Neuron (in vitro differentiated cells): ENCODE results near the gene HK1.

Experiments used
- H2AFZ ChIP-seq: one replicate; pipeline ENCODE4 v1.6.1; 2013; ENCODE audit warnings: low read depth, mild to moderate bottlenecking, inconsistent platforms, low read length, moderate library complexity
- H3K27me3 ChIP-seq: one replicate; pipeline ENCODE4 v1.6.1; 2013; ENCODE audit warnings: low read length; ENCODE audit not compliant: insufficient read depth
- H3K36me3 ChIP-seq: one replicate; pipeline ENCODE4 v1.6.1; 2013; ENCODE audit warnings: low read length; ENCODE audit not compliant: insufficient read depth
- H3K4me1 ChIP-seq: one replicate; pipeline ENCODE4 v1.6.1; 2013; ENCODE audit warnings: low read length; ENCODE audit not compliant: insufficient read depth
- H3K4me3 ChIP-seq: 2 replicates; pipeline ENCODE4 v1.5.1; 2013; ENCODE audit warnings: mild to moderate bottlenecking, low read length, moderate library complexity
- H3K9me3 ChIP-seq: one replicate; pipeline ENCODE4 v1.6.1; 2013; ENCODE audit warnings: low read length

The HK1 gene

GRCh38 chr10:69338547-69339450 lies 60.5 kb downstream of the HK1 start:
- Histone ChIP-seq H3K27me3 (no peaks in the 10 kb centered on the region), H3K9me3 (no peaks in the 10 kb centered on the region), H3K4me3 (no peak overlapping the region), H3K36me3 (no peaks in the 10 kb centered on the region), H3K4me1 (peaks cover 28% of the 10 kb centered on the region), H2AFZ (no peak overlapping the region)

- no peaks in the 10 kb centered on the region for H3K9me3 ChIP-seq
- no peak overlapping the region for H2AFZ ChIP-seq
- H3K4me3 ChIP-seq, result no peak overlapping the region
- peaks cover 6% of the 10 kb centered on the region for H3K36me3 ChIP-seq
- H3K4me1 ChIP-seq, result peaks cover 28% of the 10 kb centered on the region
- H3K27me3 ChIP-seq, result no peaks in the 10 kb centered on the region
Measured at GRCh38 chr10:69340695-69341094, 62.4 kb downstream of the HK1 start.

DNA sequence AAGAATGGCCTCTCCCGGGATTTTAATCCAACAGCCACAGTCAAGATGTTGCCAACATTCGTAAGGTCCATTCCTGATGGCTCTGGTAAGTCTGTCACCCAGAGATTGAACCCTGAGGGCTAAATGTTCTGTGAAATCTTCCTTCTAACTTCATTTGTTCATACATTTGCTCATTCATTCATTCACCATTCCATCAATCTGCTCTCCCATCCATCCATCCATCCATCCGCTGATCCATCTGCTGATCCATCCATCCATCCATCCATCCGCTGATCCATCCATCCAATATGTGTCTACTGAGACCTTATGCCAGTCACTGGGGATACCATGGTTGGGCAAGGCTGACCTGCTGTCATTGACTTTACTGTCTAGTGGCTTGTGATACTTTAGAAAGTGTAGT lies 65.6 kb downstream of the HK1 start:
- H3K9me3 ChIP-seq, result no peaks in the 10 kb centered on the region
- H3K4me1 ChIP-seq, result peaks cover 8% of the 10 kb centered on the region
- no peaks in the 10 kb centered on the region for H3K27me3 ChIP-seq
- peaks cover 6% of the 10 kb centered on the region for H3K36me3 ChIP-seq
- no peak overlapping the region for H3K4me3 ChIP-seq
- H2AFZ ChIP-seq, result no peak overlapping the region

GRCh38 chr10:69344591-69345252 lies 66.4 kb downstream of the HK1 start:
- no peak overlapping the region for H2AFZ ChIP-seq
- no peaks in the 10 kb centered on the region for H3K27me3 ChIP-seq
- peaks cover 6% of the 10 kb centered on the region for H3K36me3 ChIP-seq
- no peaks in the 10 kb centered on the region for H3K9me3 ChIP-seq
- no peaks in the 10 kb centered on the region for H3K4me1 ChIP-seq
- H3K4me3 ChIP-seq, result no peak overlapping the region

DNA sequence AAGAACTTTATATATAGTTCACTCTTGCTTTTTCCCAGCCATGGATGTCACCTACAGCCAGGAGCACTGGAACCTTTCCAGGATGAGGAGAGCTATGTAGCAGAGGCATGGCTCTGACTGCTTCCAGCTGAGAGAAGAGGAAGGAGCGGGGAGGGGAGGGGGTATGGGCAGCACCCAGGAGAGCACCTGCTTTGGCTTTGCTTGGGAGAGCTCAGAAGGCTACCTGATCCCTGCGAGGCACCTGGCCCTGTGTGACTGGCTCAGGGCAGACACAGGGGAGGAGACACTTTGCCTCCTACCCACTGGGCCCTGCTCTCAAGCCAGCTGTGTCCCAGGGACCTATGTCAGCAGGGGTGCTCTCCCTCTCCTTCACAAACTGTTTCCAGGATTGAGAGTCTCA lies 67.1 kb downstream of the HK1 start:
- Histone ChIP-seq H3K9me3 (no peaks in the 10 kb centered on the region), H2AFZ (no peak overlapping the region), H3K4me3 (no peak overlapping the region), H3K4me1 (no peaks in the 10 kb centered on the region), H3K27me3 (no peaks in the 10 kb centered on the region), H3K36me3 (peaks cover 6% of the 10 kb centered on the region)

GRCh38 chr10:69345890-69346474 lies 67.7 kb downstream of the HK1 start:
- H3K36me3 ChIP-seq, result peaks cover 6% of the 10 kb centered on the region
- no peak overlapping the region for H3K4me3 ChIP-seq
- no peaks in the 10 kb centered on the region for H3K27me3 ChIP-seq
- H3K4me1 ChIP-seq, result no peaks in the 10 kb centered on the region
- no peak overlapping the region for H2AFZ ChIP-seq
- H3K9me3 ChIP-seq, result no peaks in the 10 kb centered on the region

- H3K27me3 ChIP-seq, result no peaks in the 10 kb centered on the region
- H3K36me3 ChIP-seq, result peaks cover 6% of the 10 kb centered on the region
- H3K4me1 ChIP-seq, result no peaks in the 10 kb centered on the region
- H2AFZ ChIP-seq, result no peak overlapping the region
- no peak overlapping the region for H3K4me3 ChIP-seq
- H3K9me3 ChIP-seq, result no peaks in the 10 kb centered on the region
Measured at GRCh38 chr10:69346776-69347175, 68.5 kb downstream of the HK1 start.

- Histone ChIP-seq H3K36me3 (peaks cover 4% of the 10 kb centered on the region), H2AFZ (no peak overlapping the region), H3K9me3 (no peaks in the 10 kb centered on the region), H3K27me3 (no peaks in the 10 kb centered on the region), H3K4me1 (no peaks in the 10 kb centered on the region), H3K4me3 (no peak overlapping the region)
Measured at GRCh38 chr10:69348816-69349541, 70.7 kb downstream of the HK1 start.

GRCh38 chr10:69349542-69349888 lies 71.2 kb downstream of the HK1 start:
- Histone ChIP-seq H3K36me3 (peaks cover 3% of the 10 kb centered on the region), H3K4me1 (no peaks in the 10 kb centered on the region), H2AFZ (no peak overlapping the region), H3K4me3 (no peak overlapping the region), H3K27me3 (no peaks in the 10 kb centered on the region), H3K9me3 (no peaks in the 10 kb centered on the region)

DNA sequence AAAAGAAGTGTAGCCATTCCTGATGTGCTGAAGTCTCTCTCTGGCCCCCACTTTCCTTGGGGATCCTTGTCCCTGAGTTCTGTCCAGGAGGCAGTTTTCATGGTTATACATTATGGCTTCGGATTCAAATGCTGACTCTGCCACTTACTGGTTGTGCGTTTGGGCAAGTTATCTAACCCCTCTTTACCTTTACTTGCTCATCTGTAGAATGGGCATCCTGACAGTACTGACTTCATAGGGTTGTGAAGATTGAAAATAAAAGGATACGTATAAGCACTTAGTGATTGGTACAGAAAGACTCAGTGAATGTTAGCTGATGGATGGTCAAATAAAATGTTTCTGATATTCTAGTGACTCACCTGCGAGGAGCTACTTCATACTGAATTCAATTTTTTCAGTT lies 73.3 kb downstream of the HK1 start:
- Histone ChIP-seq H3K27me3 (no peaks in the 10 kb centered on the region), H3K4me3 (no peak overlapping the region), H3K9me3 (no peaks in the 10 kb centered on the region), H3K4me1 (no peaks in the 10 kb centered on the region), H2AFZ (no peak overlapping the region), H3K36me3 (no peaks in the 10 kb centered on the region)

- no peak overlapping the region for H2AFZ ChIP-seq
- H3K36me3 ChIP-seq, result no peaks in the 10 kb centered on the region
- no peaks in the 10 kb centered on the region for H3K9me3 ChIP-seq
- no peak overlapping the region for H3K4me3 ChIP-seq
- H3K27me3 ChIP-seq, result no peaks in the 10 kb centered on the region
- H3K4me1 ChIP-seq, result no peaks in the 10 kb centered on the region
Measured at GRCh38 chr10:69352569-69353264, 74.4 kb downstream of the HK1 start.

DNA sequence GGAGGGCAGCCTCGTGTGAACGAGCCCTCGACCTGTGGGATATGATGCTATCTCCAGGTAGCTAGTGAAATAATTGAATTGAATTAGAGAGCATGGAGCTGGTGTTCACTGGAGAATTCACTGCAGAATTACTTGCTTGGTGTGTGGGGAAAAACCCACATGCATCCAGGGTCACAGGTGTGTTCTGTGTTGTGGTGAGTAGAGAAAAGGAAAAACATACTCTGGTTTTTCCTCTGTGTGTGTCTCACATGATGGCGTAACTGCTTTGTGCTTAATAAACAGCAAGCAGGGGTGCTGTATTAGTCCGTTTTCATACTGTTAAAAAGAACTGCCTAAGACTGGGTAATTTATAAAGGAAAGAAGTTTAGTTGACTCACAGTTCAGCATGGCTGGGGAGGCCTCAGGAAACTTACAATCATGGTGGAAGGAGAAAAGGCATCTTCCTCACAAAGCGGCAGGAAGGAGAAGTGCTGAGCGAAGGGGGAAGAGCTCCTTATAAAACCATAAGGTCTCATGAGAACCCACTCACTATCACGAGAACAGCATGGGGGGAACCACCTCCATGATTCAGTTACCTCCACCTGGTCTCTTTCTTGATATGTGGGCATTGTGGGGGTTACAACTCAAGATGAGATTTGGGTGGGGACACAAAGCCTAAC lies 75.8 kb downstream of the HK1 start:
- no peak overlapping the region for H3K4me3 ChIP-seq
- H3K36me3 ChIP-seq, result no peaks in the 10 kb centered on the region
- no peaks in the 10 kb centered on the region for H3K27me3 ChIP-seq
- no peak overlapping the region for H2AFZ ChIP-seq
- no peaks in the 10 kb centered on the region for H3K9me3 ChIP-seq
- no peaks in the 10 kb centered on the region for H3K4me1 ChIP-seq
